Smooth muscle cell (in vitro differentiated cells): ENCODE data around the gene MEIS2. TPM values are rescaled to one million over a fixed set of nuclear protein-coding genes. Genes with fewer than 3 reads are reported as not detected.

Experiments used
- DNase-seq: peaks from one replicate; lab custom pipeline; 2025; ENCODE audit not compliant: unreplicated experiment; lab: John Stamatoyannopoulos, UW
- H2AFZ ChIP-seq: fragments of 200-600 bp; sonication (generic); 2 replicates; pipeline ENCODE4 v1.6.0; 2016; ENCODE audit warnings: antibody characterized with exemption, low read depth, mild to moderate bottlenecking
- H3F3A ChIP-seq: fragments of 200-600 bp; sonication (generic); 2 replicates; pipeline ENCODE4 v1.6.0; 2017; ENCODE audit warnings: antibody characterized with exemption, low read depth
- H3K27ac ChIP-seq: fragments of 200-600 bp; sonication (generic); 2 replicates; pipeline ENCODE4 v1.5.1; 2016; ENCODE audit warnings: low read depth, mild to moderate bottlenecking
- H3K27me3 ChIP-seq: fragments of 200-600 bp; sonication (generic); 2 replicates; pipeline ENCODE4 v1.6.1; 2016; ENCODE audit warnings: low read depth, mild to moderate bottlenecking
- H3K36me3 ChIP-seq: fragments of 200-600 bp; sonication (generic); 2 replicates; pipeline ENCODE4 v1.5.1; 2016; ENCODE audit warnings: low read depth
- H3K4me1 ChIP-seq: fragments of 200-600 bp; sonication (generic); 2 replicates; pipeline ENCODE4 v1.5.1; 2016; ENCODE audit warnings: low read depth
- H3K4me2 ChIP-seq: fragments of 200-600 bp; sonication (generic); 2 replicates; pipeline ENCODE4 v1.6.0; 2016; ENCODE audit warnings: mild to moderate bottlenecking
- H3K4me3 ChIP-seq: fragments of 200-600 bp; sonication (generic); 2 replicates; pipeline ENCODE4 v1.5.1; 2016; ENCODE audit warnings: mild to moderate bottlenecking
- H3K79me2 ChIP-seq: fragments of 200-600 bp; sonication (generic); 2 replicates; pipeline ENCODE4 v1.6.0; 2016; ENCODE audit warnings: low read depth, mild to moderate bottlenecking
- H3K9ac ChIP-seq: fragments of 200-600 bp; sonication (generic); 2 replicates; pipeline ENCODE4 v1.6.0; 2016; ENCODE audit warnings: low read depth
- H3K9me3 ChIP-seq: fragments of 200-600 bp; sonication (generic); replicated peaks from 2 replicates; pipeline ENCODE4 v1.5.1; 2016; ENCODE audit warnings: low read depth
- H4K20me1 ChIP-seq: fragments of 200-600 bp; sonication (generic); 2 replicates; pipeline ENCODE4 v1.6.0; 2016; ENCODE audit warnings: low read depth
- CTCF ChIP-seq: fragments of 200-600 bp; sonication (generic); IDR thresholded peaks from 2 replicates; pipeline ENCODE4 v1.5.1; 2017; ENCODE audit warnings: borderline replicate concordance, mild to moderate bottlenecking, antibody characterized with exemption; ENCODE audit not compliant: insufficient read depth, poor library complexity, severe bottlenecking
- WGBS: methylation state at CpG from one replicate; pipeline ENCODE4 v1.1.7; 2016; ENCODE audit warnings: low lambda C conversion rate; 5-methylcytosine and 5-hydroxymethylcytosine counted together
- polyA plus RNA-seq: library from polyadenylated mRNA; unstranded; fragments of >200 nt; fragmentation: Nextera tagmentation; extraction: Ambion mirVana; gene quantifications from 2 replicates; pipeline ENCODE4 v1.2.1, GENCODE V29; 2016
- total RNA-seq: library from RNA; depleted of rRNA; stranded (reverse); fragments of >200 nt; gene quantifications from 2 replicates; pipeline ENCODE4 v1.2.3, GENCODE V29; 2014

Gene MEIS2
- total and polyA plus RNA-seq, 2 experiments from 2014 or later: 13.0 to 33.4 TPM

GRCh38 chr15:37034392-37034791 lies 66.0 kb downstream of the MEIS2 start:
- Histone ChIP-seq H3K36me3 (peaks cover 10% of the 10 kb centered on the region), H3K9me3 (no peaks in the 10 kb centered on the region), H3K9ac (no peak overlapping the region), H3K27ac (no peak overlapping the region), H3K4me2 (no peak overlapping the region), H3F3A (peaks cover 4% of the 10 kb centered on the region), H3K79me2 (peaks cover 5% of the 10 kb centered on the region), H2AFZ (no peak overlapping the region), H3K4me1 (peaks cover 39% of the 10 kb centered on the region), H3K27me3 (no peaks in the 10 kb centered on the region), H3K4me3 (no peak overlapping the region), H4K20me1 (peaks cover 18% of the 10 kb centered on the region)
- WGBS: 90% methylated on average over 7 of the region's 7 CpGs
- no peak for TF ChIP-seq CTCF
- no peak for DNase-seq

- H3K4me3 ChIP-seq: no peak overlapping the region
- no peaks in the 10 kb centered on the region for H3K27me3 ChIP-seq
- H2AFZ ChIP-seq: no peak overlapping the region
- no peaks in the 10 kb centered on the region for H3K9me3 ChIP-seq
- H3K36me3 ChIP-seq: peaks cover 8% of the 10 kb centered on the region
- peaks cover 4% of the 10 kb centered on the region for H3F3A ChIP-seq
- peak overlapping the region; percentile 54 for H3K27ac ChIP-seq
- H4K20me1 ChIP-seq: peaks cover 6% of the 10 kb centered on the region
- peaks cover 35% of the 10 kb centered on the region for H3K4me1 ChIP-seq
- 47% methylated on average over 4 of the region's 4 CpGs for WGBS
- peak overlapping the region; percentile 13 for H3K9ac ChIP-seq
- TF ChIP-seq CTCF: no peak
- no peak for DNase-seq
- H3K79me2 ChIP-seq: peaks cover 5% of the 10 kb centered on the region
- no peak overlapping the region for H3K4me2 ChIP-seq
Observed at GRCh38 chr15:37032091-37032775, 68.1 kb downstream of the MEIS2 start.

- peaks cover 4% of the 10 kb centered on the region for H3K36me3 ChIP-seq
Observed at GRCh38 chr15:37031198-37031597, 69.2 kb downstream of the MEIS2 start.

More at GRCh38 chr15:37031198-37031597, 69.2 kb downstream of the MEIS2 start:
- Histone ChIP-seq H3K27me3 (no peaks in the 10 kb centered on the region), H3K9me3 (no peaks in the 10 kb centered on the region), H3K9ac (no peak overlapping the region), H3K27ac (peak overlapping the region; percentile 45), H3K79me2 (peaks cover 9% of the 10 kb centered on the region), H3K4me3 (no peak overlapping the region), H2AFZ (no peak overlapping the region), H3K4me2 (no peak overlapping the region), H3F3A (peaks cover 4% of the 10 kb centered on the region), H3K4me1 (peaks cover 31% of the 10 kb centered on the region), H4K20me1 (peaks cover 4% of the 10 kb centered on the region)
- 35% methylated on average over 4 of the region's 4 CpGs for WGBS
- TF ChIP-seq CTCF: no peak
- DNase-seq: no peak
